ENCODE results near the gene ILDR2. TPM values are rescaled to one million over a fixed set of nuclear protein-coding genes. Genes with fewer than 3 reads are reported as not detected.

Gene ILDR2
- total and polyA plus RNA-seq, 2 donors (not counting 3 experiments of a cell fraction or from before 2014, with no cell fraction given): not detected

DNA sequence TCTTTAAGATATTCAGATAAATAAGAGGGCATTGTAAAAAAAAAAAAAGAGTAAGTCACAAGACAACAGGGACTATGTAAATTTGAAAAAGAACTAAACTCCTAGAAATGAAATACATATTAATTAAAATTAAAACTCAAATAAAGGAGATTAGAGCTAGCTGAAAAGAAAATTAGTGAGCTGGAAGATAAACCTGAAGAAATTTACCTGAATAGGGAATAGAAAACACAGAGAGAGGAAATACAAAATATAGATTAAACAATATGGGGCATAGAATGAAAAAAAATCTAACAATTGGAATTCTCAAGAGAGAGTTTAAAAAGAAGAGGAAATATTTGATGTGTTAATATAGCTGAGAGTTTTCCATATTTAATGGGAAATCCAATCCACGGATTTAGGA is 63.7 kb downstream of the ILDR2 start:
- BruUV-seq (replicated peaks): no TSS peak
- H3K36me3 ChIP-seq (ENCODE audit: control insufficient read depth in 2 of 2, extremely low read depth in 1 of 2, insufficient read depth in 2 of 2, low read length in 2 of 2): no peaks in the 10 kb centered on the region
- ChIA-PET POLR2A (no interaction called here), CTCF (interaction anchor here (1.3 to 13.5 kb wide), 3 partner anchors 140 to 622 kb away, joined by 4 to 509 read pairs (median 23); no protein-coding TSS in a partner anchor)
- intact Hi-C loops (cut with micrococcal nuclease): loop anchor here (2.0 kb wide), 2 partner anchors 531 to 621 kb away; no protein-coding TSS in a partner anchor
- FAIRE-seq (no peak), DNase-seq (ENCODE audit: low read depth, low spot score) (no peak)
- H3K9me1 ChIP-seq (replicated peaks; ENCODE audit: control insufficient read depth, extremely low read depth, insufficient read depth, low read length): no peaks in the 10 kb centered on the region
- H3K4me1 ChIP-seq (ENCODE audit: control insufficient read depth, extremely low read depth, insufficient read depth, low read length): no peaks in the 10 kb centered on the region
- no peaks in the 10 kb centered on the region for H4K20me1 ChIP-seq (replicated peaks; ENCODE audit: control insufficient read depth, extremely low read depth, insufficient read depth, low read length)
- no peaks in the 10 kb centered on the region for H3K79me2 ChIP-seq (ENCODE audit: control insufficient read depth, insufficient read depth, low read length)
- no peak overlapping the region for H3K4me3 ChIP-seq (replicated peaks in 1 of 3; ENCODE audit: insufficient read depth in 1 of 3, low read depth in 1 of 3, low read length in 3 of 3)
- H3K9ac ChIP-seq (replicated peaks; ENCODE audit: extremely low read depth, insufficient read depth, low read length): no peak overlapping the region
- no peaks in the 10 kb centered on the region for H3K9me3 ChIP-seq (replicated peaks; ENCODE audit: control insufficient read depth, insufficient read depth, low read length)
- no peak overlapping the region for H2AFZ ChIP-seq (ENCODE audit: low read depth, low read length)
- H3K27me3 ChIP-seq (ENCODE audit: control insufficient read depth in 2 of 2, insufficient read depth in 2 of 2, low read length in 2 of 2): peaks cover 4 to 15% of the 10 kb centered on the region in 2 experiments
- no peak overlapping the region for H3K4me2 ChIP-seq (ENCODE audit: insufficient read depth, low read length)
- TF ChIP-seq, protein P1, sequence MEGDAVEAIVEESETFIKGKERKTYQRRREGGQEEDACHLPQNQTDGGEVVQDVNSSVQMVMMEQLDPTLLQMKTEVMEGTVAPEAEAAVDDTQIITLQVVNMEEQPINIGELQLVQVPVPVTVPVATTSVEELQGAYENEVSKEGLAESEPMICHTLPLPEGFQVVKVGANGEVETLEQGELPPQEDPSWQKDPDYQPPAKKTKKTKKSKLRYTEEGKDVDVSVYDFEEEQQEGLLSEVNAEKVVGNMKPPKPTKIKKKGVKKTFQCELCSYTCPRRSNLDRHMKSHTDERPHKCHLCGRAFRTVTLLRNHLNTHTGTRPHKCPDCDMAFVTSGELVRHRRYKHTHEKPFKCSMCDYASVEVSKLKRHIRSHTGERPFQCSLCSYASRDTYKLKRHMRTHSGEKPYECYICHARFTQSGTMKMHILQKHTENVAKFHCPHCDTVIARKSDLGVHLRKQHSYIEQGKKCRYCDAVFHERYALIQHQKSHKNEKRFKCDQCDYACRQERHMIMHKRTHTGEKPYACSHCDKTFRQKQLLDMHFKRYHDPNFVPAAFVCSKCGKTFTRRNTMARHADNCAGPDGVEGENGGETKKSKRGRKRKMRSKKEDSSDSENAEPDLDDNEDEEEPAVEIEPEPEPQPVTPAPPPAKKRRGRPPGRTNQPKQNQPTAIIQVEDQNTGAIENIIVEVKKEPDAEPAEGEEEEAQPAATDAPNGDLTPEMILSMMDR (IDR thresholded peaks at IDR 0.05; ENCODE audit: extremely low read depth in 1 of 2, insufficient read depth in 1 of 2, low read depth in 1 of 2, low read length in 2 of 2): no peak
- TF ChIP-seq POLR2A (IDR thresholded peaks at IDR 0.05; ENCODE audit: low read depth, low read length) (no peak), FOS (IDR thresholded peaks at IDR 0.05; ENCODE audit: borderline replicate concordance, insufficient read depth, low read length) (no peak), POLR2AphosphoS5 (IDR thresholded peaks at IDR 0.05; ENCODE audit: insufficient read depth, low read depth, low read length) (no peak), MYC (IDR thresholded peaks at IDR 0.05; ENCODE audit: low read depth, low read length) (no peak), JUN (IDR thresholded peaks at IDR 0.05; ENCODE audit: borderline replicate concordance, insufficient read depth, insufficient read length, low read depth) (no peak), EZH2 (IDR thresholded peaks at IDR 0.05; ENCODE audit: borderline replicate concordance, low read depth, low read length, severe bottlenecking) (no peak), GATA2 (IDR thresholded peaks at IDR 0.05; ENCODE audit: insufficient read depth, insufficient read length, low read depth, low read length) (no peak)
- TF ChIP-seq, protein P2, sequence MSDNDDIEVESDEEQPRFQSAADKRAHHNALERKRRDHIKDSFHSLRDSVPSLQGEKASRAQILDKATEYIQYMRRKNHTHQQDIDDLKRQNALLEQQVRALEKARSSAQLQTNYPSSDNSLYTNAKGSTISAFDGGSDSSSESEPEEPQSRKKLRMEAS (IDR thresholded peaks at IDR 0.05; ENCODE audit: insufficient read depth, insufficient read length): no peak
- no peak overlapping the region for H3K27ac ChIP-seq (ENCODE audit: insufficient read depth, low read depth, low read length)
- dilution Hi-C loops (cut with MboI; ENCODE audit: extremely low pct_ligation_motif_present, low sequenced_read_pairs): no loop called here
